Coronary artery (tissue), 2 donors: ENCODE results near the gene AHI1.

Experiments
- DNase-seq: peaks from one replicate; pipeline ENCODE4 v3.0.0-alpha.2; 2017; ENCODE audit warnings: low spot score
- H3K27ac ChIP-seq, 2 donors: fragments of 200-600 bp; sonication (generic); one replicate each; pipeline ENCODE4 v1.5.1; 2016 to 2019
- H3K4me3 ChIP-seq: fragments of 200-600 bp; sonication (generic); 2 replicates; pipeline ENCODE4 v1.5.1; 2016; ENCODE audit warnings: mild to moderate bottlenecking, moderate library complexity
- TF ChIP-seq, protein P1 (sequence below): fragments of 200-600 bp; sonication (generic); IDR thresholded peaks from one replicate; pipeline ENCODE4 v1.5.1; 2019; ENCODE audit warnings: antibody characterized with exemption

The AHI1 gene

DNA sequence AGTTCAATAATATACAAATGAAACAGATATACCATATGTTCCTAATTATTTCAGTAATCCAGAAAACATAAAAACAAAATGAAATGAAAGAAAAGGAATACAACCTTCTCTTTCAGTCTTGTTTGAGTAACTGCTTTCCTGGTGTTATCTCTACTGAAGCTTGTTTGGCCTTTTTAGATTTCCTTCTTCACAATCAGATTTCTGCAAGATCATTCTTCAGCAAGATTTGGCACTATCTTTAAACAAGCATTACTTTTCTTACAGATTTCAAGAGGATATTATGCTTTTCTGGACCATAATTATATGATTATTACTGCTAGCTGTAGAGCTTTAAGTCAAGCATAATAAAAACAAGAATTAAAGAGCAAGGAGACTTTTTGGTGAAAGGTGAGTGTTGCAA lies 196.2 kb downstream of the AHI1 start:
- Histone ChIP-seq H3K27ac (no peak overlapping the region), H3K4me3 (no peak overlapping the region)
- TF ChIP-seq, protein P1, sequence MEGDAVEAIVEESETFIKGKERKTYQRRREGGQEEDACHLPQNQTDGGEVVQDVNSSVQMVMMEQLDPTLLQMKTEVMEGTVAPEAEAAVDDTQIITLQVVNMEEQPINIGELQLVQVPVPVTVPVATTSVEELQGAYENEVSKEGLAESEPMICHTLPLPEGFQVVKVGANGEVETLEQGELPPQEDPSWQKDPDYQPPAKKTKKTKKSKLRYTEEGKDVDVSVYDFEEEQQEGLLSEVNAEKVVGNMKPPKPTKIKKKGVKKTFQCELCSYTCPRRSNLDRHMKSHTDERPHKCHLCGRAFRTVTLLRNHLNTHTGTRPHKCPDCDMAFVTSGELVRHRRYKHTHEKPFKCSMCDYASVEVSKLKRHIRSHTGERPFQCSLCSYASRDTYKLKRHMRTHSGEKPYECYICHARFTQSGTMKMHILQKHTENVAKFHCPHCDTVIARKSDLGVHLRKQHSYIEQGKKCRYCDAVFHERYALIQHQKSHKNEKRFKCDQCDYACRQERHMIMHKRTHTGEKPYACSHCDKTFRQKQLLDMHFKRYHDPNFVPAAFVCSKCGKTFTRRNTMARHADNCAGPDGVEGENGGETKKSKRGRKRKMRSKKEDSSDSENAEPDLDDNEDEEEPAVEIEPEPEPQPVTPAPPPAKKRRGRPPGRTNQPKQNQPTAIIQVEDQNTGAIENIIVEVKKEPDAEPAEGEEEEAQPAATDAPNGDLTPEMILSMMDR: no peak
- no peak for DNase-seq

DNA sequence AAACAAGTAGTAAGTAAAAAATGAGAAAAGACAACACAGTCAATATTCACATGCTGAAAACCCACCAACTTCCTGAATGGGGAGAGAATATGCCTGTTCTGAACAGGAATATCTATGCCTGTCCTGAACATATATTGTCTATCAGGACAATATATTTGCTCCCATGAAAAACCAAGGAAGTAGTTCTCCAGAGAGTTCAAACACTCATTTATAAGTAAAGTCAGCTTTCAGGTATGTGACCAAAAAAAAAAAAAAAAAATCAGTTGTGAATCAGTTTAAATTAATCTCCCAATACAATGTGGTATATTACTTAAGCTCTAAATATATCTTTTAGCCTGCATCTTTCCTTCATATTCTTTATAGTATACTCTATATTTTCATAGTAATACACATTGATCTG lies 197.0 kb downstream of the AHI1 start:
- TF ChIP-seq, protein P1: no peak
- Histone ChIP-seq H3K4me3 (no peak overlapping the region), H3K27ac (no peak overlapping the region)
- no peak for DNase-seq

DNA sequence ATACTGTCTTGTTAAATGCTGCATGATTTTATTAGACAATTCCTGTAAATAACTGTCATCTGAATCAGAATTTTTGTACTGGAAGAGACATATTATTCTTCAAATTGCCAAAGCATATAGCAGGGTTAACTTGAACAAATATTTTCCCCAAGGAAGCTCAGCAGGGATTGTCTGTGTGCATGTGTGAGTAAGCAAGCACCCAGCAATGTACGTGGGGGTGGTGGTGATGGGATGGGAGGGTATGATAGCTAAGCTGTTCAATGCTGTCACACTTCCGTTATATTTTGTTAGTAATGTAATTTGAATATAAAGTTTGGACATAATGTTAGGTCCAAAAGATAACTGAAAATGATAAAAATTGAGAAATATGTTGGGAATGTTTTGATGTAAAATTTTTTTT lies 198.3 kb downstream of the AHI1 start:
- H3K27ac ChIP-seq: no peak overlapping the region
- TF ChIP-seq, protein P1: no peak
- H3K4me3 ChIP-seq: no peak overlapping the region
- DNase-seq: no peak

DNA sequence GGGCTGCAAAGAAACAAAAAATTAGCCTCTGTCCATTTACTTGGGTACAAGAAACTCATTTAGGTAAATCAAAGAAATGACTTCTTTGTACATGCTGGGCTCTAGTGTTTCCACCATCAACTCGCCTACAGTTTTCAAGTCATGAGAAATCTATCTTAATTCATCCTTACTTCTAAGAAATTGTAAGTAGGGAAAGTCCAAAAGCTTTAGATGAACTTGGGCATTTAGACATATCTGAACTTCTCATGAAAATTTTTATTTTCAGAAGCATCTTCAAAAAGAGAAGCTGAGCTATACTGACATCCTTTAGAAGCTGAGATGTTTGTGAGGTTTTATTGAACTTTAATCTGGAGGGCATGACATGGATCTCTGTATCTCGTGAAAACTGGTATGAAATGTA lies 199.1 kb downstream of the AHI1 start:
- H3K4me3 ChIP-seq: no peak overlapping the region
- no peak for DNase-seq
- H3K27ac ChIP-seq: no peak overlapping the region
- TF ChIP-seq, protein P1: no peak

DNA sequence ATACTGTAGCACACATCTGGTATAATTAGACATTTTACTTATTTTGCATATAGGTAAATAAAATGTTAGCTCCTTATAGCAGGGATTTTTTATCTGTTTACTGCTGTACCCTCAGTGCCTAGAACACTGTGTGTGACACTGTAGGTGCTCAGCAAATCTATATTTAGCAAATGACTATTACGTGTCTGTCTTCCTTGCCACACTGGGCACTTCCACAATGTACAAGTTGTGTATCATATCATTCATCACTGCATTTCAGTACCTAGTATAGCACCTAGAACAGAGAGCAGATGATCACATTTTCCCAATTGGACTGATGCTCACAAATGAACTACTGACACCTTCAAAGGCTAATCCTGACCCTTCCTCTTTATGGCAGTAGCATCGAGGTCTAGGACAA lies 200.8 kb downstream of the AHI1 start:
- H3K4me3 ChIP-seq: no peak overlapping the region
- TF ChIP-seq, protein P1: no peak
- DNase-seq: no peak
- no peak overlapping the region for H3K27ac ChIP-seq

DNA sequence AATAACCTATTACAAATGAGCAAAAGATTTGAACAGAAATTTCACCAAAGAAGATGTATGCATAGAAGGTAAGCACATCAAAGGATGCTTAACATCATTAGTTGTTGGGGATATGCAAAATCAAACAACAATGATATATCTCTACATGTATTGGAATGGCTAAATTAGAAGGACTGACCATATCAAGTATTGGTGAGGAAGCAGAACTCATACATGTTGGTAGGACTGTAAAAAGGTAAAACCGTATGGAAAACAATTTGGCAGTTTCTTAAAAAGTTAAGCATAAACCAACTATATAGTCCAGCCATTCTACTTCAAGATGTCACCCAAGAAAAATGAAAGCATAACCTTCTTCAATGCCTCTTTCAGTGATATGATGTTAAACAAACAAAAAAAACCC lies 202.5 kb downstream of the AHI1 start:
- TF ChIP-seq, protein P1: no peak
- no peak for DNase-seq
- Histone ChIP-seq H3K4me3 (no peak overlapping the region), H3K27ac (no peak overlapping the region)

DNA sequence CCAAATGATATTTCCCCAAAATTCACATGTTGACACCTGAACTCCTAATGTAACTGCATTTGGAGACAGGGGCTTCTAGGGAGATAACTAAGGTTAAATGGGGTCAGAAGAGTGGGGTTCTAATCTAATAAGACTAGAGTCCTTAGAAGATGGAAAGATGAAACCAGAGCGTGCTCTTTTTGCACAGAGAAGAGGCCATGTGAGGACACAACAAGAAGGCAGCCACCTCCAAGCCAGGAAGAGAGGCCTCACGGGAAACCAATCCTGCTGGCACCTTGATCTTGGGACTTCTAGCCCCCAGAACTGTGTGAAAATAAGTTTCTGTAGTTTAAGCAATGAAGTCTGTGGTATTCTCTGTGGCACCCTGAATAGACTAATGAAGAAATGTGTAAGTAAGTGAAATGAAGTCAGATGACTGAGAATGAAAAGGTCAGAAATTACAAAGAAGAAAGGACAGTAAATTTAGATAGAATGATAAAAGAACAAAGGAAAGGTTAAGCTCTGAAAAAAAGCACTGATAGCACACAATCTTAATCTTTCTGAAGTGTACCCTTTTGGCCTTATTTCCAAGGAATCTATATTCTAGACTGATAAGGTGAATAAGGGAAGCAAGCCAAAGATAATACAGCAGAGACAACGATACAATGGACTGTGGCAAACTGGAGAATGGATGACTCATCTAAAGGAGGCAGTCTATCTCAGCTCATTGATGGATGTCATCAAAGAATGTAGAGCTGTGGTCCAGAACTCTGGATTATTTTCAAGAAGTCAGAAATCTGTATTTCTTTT lies 206.1 kb downstream of the AHI1 start:
- DNase-seq: no peak
- Histone ChIP-seq H3K27ac (no peak overlapping the region), H3K4me3 (no peak overlapping the region)
- TF ChIP-seq, protein P1: no peak
